ENCODE data around the gene ZNF280A.
A peak's percentile ranks its signal among the peaks of the same experiment; 100 is the strongest.
"Not testable (repeated sequence)": the region's sequence is repeated elsewhere in the genome, so short reads cannot be mapped to it uniquely, and the experiment has no call there.

Gene ZNF280A

GRCh38 chr22:22513619-22514018 lies 6.5 kb downstream of the ZNF280A start:
- no peak for DNase-seq

GRCh38 chr22:22512951-22513350 lies 7.1 kb downstream of the ZNF280A start:
- no peak for DNase-seq

- DNase-seq, result not testable (repeated sequence)
Observed at GRCh38 chr22:22510833-22511232, 9.2 kb downstream of the ZNF280A start.

GRCh38 chr22:22509912-22510311 lies 10.2 kb downstream of the ZNF280A start:
- DNase-seq, result not testable (repeated sequence)

GRCh38 chr22:22508274-22509176 lies 11.5 kb downstream of the ZNF280A start, which contains the start of gene ZNF280B:
Gene ZNF280B, minus strand, starts transcription at chr22:22508742. Its CDS starts 19,344 bp downstream, at chr22:22489398.
- peak in 53 of 56 donors; percentile 3 to 81 (median 48) for DNase-seq

- DNase-seq, result no peak
Observed at GRCh38 chr22:22507743-22508273, 12.3 kb downstream of the ZNF280A start.

GRCh38 chr22:22506736-22507135 lies 13.3 kb downstream of the ZNF280A start:
- no peak for DNase-seq

- no peak for DNase-seq
Observed at GRCh38 chr22:22498267-22498666, 21.8 kb downstream of the ZNF280A start.

GRCh38 chr22:22491589-22491988 lies 28.5 kb downstream of the ZNF280A start:
- DNase-seq, result not testable (repeated sequence)

GRCh38 chr22:22488736-22489135 lies 31.3 kb downstream of the ZNF280A start:
- DNase-seq, result no peak

- no peak for DNase-seq
Observed at GRCh38 chr22:22487869-22488597, 32.0 kb downstream of the ZNF280A start.

GRCh38 chr22:22487059-22487458 lies 33.0 kb downstream of the ZNF280A start:
- DNase-seq, result no peak

GRCh38 chr22:22486132-22486899 lies 33.8 kb downstream of the ZNF280A start:
- DNase-seq, result no peak

- DNase-seq, result no peak
Observed at GRCh38 chr22:22485524-22485923, 34.5 kb downstream of the ZNF280A start.

GRCh38 chr22:22484023-22484422 lies 36.0 kb downstream of the ZNF280A start:
- no peak for DNase-seq

- DNase-seq, result no peak
Observed at GRCh38 chr22:22480940-22481339, 39.1 kb downstream of the ZNF280A start.

- no peak for DNase-seq
Observed at GRCh38 chr22:22479999-22480532, 40.0 kb downstream of the ZNF280A start.

- no peak for DNase-seq
Observed at GRCh38 chr22:22479116-22479515, 41.0 kb downstream of the ZNF280A start.

GRCh38 chr22:22478470-22478869 lies 41.6 kb downstream of the ZNF280A start:
- no peak for DNase-seq

- no peak for DNase-seq
Observed at GRCh38 chr22:22474733-22475132, 45.3 kb downstream of the ZNF280A start.

- not testable (repeated sequence) for DNase-seq
Observed at GRCh38 chr22:22471104-22471503, 49.0 kb downstream of the ZNF280A start.
